Hepatocyte (in vitro differentiated cells): ENCODE results near the gene THUMPD1. TPM values are rescaled to one million over a fixed set of nuclear protein-coding genes. Genes with fewer than 3 reads are reported as not detected.
A peak's percentile ranks its signal among the peaks of the same experiment; 100 is the strongest.

ENCODE experiments used
- DNase-seq: peaks from one replicate; pipeline ENCODE4 v3.0.0-alpha.2; 2016; ENCODE audit warnings: low spot score
- H2AFZ ChIP-seq: fragments of 200-600 bp; sonication (generic); 2 replicates; pipeline ENCODE4 v1.6.0; 2016; ENCODE audit warnings: antibody characterized with exemption, mild to moderate bottlenecking
- H3K27ac ChIP-seq: fragments of 200-600 bp; sonication (generic); 2 replicates; pipeline ENCODE4 v1.5.1; 2016; ENCODE audit warnings: mild to moderate bottlenecking
- H3K27me3 ChIP-seq: fragments of 200-600 bp; sonication (generic); 2 replicates; pipeline ENCODE4 v1.6.1; 2016
- H3K36me3 ChIP-seq: fragments of 200-600 bp; sonication (generic); replicated peaks from 2 replicates; pipeline ENCODE4 v1.5.1; 2016; ENCODE audit warnings: low read depth; ENCODE audit not compliant: insufficient read depth
- H3K4me1 ChIP-seq: fragments of 200-600 bp; sonication (generic); 2 replicates; pipeline ENCODE4 v1.5.1; 2016; ENCODE audit warnings: mild to moderate bottlenecking, moderate library complexity; ENCODE audit not compliant: insufficient read depth
- H3K4me2 ChIP-seq: fragments of 200-600 bp; sonication (generic); 2 replicates; pipeline ENCODE4 v1.6.0; 2016
- H3K4me3 ChIP-seq: fragments of 200-600 bp; sonication (generic); 2 replicates; pipeline ENCODE4 v1.5.1; 2016; ENCODE audit warnings: mild to moderate bottlenecking
- H3K79me2 ChIP-seq: fragments of 200-600 bp; sonication (generic); 2 replicates; pipeline ENCODE4 v1.6.0; 2017; ENCODE audit warnings: mild to moderate bottlenecking
- H3K9me2 ChIP-seq: fragments of 200-600 bp; sonication (generic); replicated peaks from 2 replicates; pipeline ENCODE4 v1.6.0; 2017; ENCODE audit warnings: mild to moderate bottlenecking; ENCODE audit not compliant: insufficient read depth
- H3K9me3 ChIP-seq: fragments of 200-600 bp; sonication (generic); 2 replicates; pipeline ENCODE4 v1.5.1; 2016; ENCODE audit warnings: low read depth, mild to moderate bottlenecking
- H4K20me1 ChIP-seq: fragments of 200-600 bp; sonication (generic); 2 replicates; pipeline ENCODE4 v1.6.0; 2016; ENCODE audit warnings: mild to moderate bottlenecking; ENCODE audit not compliant: insufficient read depth, poor library complexity, severe bottlenecking
- CTCF ChIP-seq: fragments of 200-600 bp; sonication (generic); IDR thresholded peaks from 2 replicates; pipeline ENCODE4 v1.5.1; 2016; ENCODE audit warnings: antibody characterized with exemption, mild to moderate bottlenecking; ENCODE audit not compliant: poor library complexity
- EZH2 ChIP-seq: fragments of 200-600 bp; sonication (generic); IDR thresholded peaks from 2 replicates; pipeline ENCODE4 v1.6.1; 2016; ENCODE audit warnings: antibody characterized with exemption, mild to moderate bottlenecking, borderline replicate concordance
- EZH2phosphoT487 ChIP-seq: fragments of 200-600 bp; sonication (generic); IDR thresholded peaks from one replicate; pipeline ENCODE4 v1.6.1; 2018; ENCODE audit warnings: antibody characterized with exemption, mild to moderate bottlenecking, low read depth, moderate library complexity; ENCODE audit not compliant: unreplicated experiment, severe bottlenecking
- WGBS: methylation state at CpG from one replicate; pipeline ENCODE4 v1.1.6; 2016; ENCODE audit warnings: low lambda C conversion rate; ENCODE audit errors: missing lambda C conversion rate; 5-methylcytosine and 5-hydroxymethylcytosine counted together
- polyA plus RNA-seq: library from polyadenylated mRNA; unstranded; fragments of >200 nt; fragmentation: Nextera tagmentation; extraction: Ambion mirVana; gene quantifications from 2 replicates; pipeline ENCODE4 v1.2.1, GENCODE V29; 2016
- total RNA-seq: library from RNA; depleted of rRNA; stranded (reverse); fragments of >200 nt; gene quantifications from 2 replicates; pipeline ENCODE4 v1.2.3, GENCODE V29; 2014

Gene THUMPD1
- total RNA-seq (42.7 and 51.6 TPM in 2 replicates), polyA plus RNA-seq (27.3 and 27.7 TPM in 2 replicates)

- Histone ChIP-seq H3K9me2 (no peaks in the 10 kb centered on the region), H3K27ac (peak within 1 kb of the TSS; percentile 98), H3K4me1 (peaks cover 9% of the 10 kb centered on the region), H2AFZ (peak within 1 kb of the TSS; percentile 96), H3K36me3 (no peaks in the 10 kb centered on the region), H3K9me3 (no peaks in the 10 kb centered on the region), H4K20me1 (peaks cover 30% of the 10 kb centered on the region), H3K79me2 (peaks cover 34% of the 10 kb centered on the region), H3K4me2 (peak within 1 kb of the TSS; percentile 88), H3K4me3 (peak within 1 kb of the TSS; percentile 87), H3K27me3 (no peaks in the 10 kb centered on the region)
- peak; percentile 97 for DNase-seq
- TF ChIP-seq EZH2 (no peak), CTCF (peak; percentile 6)
- 6% methylated on average over 30 of the region's 42 CpGs for WGBS
Observed at GRCh38 chr16:20741554-20742285, at the start of gene THUMPD1. THUMPD1 (minus strand) TSS chr16:20741818; CDS start chr16:20741739, 79 bp downstream.

- TF ChIP-seq CTCF (no peak), EZH2phosphoT487 (no peak), EZH2 (no peak)
- no peaks in the 10 kb centered on the region for H3K36me3 ChIP-seq
Observed at GRCh38 chr16:20789130-20789529, 47.5 kb upstream of the THUMPD1 start.

GRCh38 chr16:20784204-20784603 is 42.6 kb upstream of the THUMPD1 start:
- no peak overlapping the region for H3K4me3 ChIP-seq

More at GRCh38 chr16:20789130-20789529, 47.5 kb upstream of the THUMPD1 start:
- H3K4me3 ChIP-seq, result no peak overlapping the region
- H3K9me3 ChIP-seq, result no peaks in the 10 kb centered on the region
- H3K79me2 ChIP-seq, result no peaks in the 10 kb centered on the region
- no peak overlapping the region for H3K27ac ChIP-seq
- no peak for DNase-seq
- no peaks in the 10 kb centered on the region for H4K20me1 ChIP-seq
- no peak overlapping the region for H2AFZ ChIP-seq
- H3K4me1 ChIP-seq, result no peaks in the 10 kb centered on the region
- no peaks in the 10 kb centered on the region for H3K27me3 ChIP-seq
- no peak overlapping the region for H3K4me2 ChIP-seq
- H3K9me2 ChIP-seq, result no peaks in the 10 kb centered on the region

More at GRCh38 chr16:20784204-20784603, 42.6 kb upstream of the THUMPD1 start:
- no peak overlapping the region for H3K27ac ChIP-seq
- H3K9me3 ChIP-seq, result no peaks in the 10 kb centered on the region
- H3K27me3 ChIP-seq, result no peaks in the 10 kb centered on the region
- no peak overlapping the region for H3K4me2 ChIP-seq
- H3K79me2 ChIP-seq, result no peaks in the 10 kb centered on the region
- no peaks in the 10 kb centered on the region for H3K36me3 ChIP-seq
- no peaks in the 10 kb centered on the region for H3K9me2 ChIP-seq
- no peak for TF ChIP-seq CTCF
- no peak for TF ChIP-seq EZH2phosphoT487
- no peak for TF ChIP-seq EZH2
- no peaks in the 10 kb centered on the region for H4K20me1 ChIP-seq
- H3K4me1 ChIP-seq, result no peaks in the 10 kb centered on the region
- no peak overlapping the region for H2AFZ ChIP-seq
- DNase-seq, result no peak
